HG02763 (cell line): Measurements from ENCODE around the gene GNAL.

Experiments used
- ATAC-seq: cut with Tn5 transposase; IDR thresholded peaks from one replicate; pipeline ENCODE4 v1.9.1; 2021; ENCODE audit warnings: mild to moderate bottlenecking, moderate library complexity; ENCODE audit not compliant: unreplicated experiment

GNAL gene

DNA sequence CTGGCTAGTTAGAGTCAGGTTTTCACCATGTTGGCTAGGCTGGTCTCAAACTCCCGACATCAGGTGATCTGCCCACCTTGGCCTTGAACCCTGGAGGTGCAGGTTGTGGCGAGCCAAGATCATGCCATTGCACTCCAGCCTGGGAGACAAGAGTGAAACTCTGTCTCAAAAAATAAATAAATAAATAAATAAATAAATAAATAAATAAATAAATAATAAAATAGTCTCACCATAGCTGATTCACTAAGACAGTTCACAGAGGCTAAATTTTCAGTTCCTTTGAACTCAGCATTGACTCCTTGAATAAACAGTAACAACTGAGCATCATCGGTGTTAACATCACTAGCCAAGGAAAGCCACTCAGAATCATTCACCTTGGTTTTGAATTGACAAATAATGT is 32.7 kb downstream of the GNAL start:
- no peak for ATAC-seq

DNA sequence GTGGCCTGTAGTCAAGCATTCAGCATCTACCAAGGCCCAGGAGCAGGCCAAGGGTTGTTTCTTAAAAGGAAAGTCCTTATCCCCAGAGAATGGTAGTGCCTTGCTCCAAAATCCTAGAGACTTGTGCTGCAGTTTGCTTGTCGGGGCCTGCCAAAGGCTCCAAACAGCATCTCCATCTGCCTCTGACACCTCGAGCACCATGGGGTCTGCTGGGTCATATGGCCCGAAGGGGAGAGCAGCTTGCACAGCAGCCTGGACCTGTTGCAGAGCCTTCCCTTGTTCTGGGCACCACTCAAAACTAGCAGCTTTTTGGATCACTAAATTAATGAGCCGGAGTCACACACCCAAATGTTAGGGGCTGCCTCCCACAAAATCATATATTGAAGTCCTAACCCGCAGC is 35.7 kb downstream of the GNAL start:
- ATAC-seq, result no peak

DNA sequence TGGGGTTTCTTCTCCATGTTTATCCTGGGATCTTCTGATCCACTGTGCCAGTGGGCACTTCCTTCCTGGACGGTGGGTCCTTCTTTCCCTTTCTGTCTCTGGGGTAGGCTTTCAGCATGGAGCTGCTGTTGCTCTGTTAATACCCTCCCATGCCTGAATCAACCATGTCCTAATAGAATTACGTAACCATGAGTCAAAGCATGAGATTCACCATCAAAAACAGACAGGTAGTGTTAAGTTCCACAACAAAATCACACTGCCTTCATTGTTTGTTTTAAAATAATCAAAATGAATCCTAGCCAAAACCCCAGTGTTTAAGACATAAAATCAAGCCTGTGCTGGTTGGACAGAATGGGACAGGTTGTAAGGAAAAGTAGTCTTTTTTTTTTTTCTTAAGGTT is 37.5 kb downstream of the GNAL start:
- ATAC-seq, result no peak

DNA sequence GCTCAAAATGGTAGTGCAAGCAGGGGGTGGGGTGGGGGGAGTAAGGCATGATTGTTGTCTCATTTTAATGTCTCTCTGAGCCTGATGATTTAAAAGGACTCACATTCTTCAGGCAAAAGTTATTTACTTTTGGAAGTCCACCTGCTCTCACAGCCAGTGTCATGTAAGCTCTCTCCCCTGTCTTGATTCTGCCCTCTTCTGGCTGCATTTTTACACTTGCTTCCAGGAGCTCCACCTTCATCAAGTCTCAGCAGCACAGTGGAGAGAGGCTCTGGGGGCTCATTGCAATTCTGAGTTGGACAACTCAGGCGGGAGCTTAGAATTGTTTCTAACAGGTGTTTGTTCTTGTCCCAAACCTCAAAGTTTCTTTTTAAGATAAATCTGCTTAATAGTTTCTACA is 39.2 kb downstream of the GNAL start:
- ATAC-seq, result no peak

DNA sequence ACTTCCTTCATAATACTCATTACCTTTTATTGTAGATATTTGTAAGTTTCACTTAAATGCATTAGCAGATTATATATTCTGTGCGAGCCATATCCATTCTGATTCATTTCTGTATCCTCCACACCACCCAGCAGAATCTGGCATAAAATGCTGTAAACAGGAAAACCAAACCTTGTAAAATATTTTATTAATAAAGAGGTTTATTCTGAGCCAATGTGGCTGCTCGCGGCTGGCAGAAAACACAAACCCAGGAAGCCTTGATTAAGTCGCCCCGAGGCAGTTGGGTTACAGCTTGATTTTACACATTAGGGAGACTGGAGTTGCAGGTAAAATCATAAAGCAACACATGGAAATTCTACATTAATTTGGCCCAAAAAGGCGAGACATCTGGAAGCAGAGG is 40.5 kb downstream of the GNAL start:
- ATAC-seq, result no peak

DNA sequence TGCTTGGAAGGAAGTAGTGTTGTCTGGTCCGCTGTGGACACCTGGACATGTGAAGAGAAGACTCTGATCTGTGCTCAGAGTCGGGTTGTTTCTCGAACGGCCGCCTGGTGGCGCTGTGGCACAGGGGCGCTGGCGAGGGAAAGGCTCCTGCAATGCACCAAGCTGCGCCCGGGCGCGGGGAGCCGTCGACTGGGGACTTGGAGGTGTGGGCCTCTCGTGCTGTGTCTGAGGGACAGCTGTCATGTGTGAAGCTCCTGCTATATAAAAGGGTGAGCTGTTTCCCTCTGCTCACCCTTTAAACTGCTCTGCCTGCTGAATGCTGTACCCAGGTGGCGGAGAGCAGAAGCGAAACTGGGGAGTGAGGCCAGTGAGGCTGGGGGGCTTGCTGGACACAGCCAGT is 44.0 kb downstream of the GNAL start:
- ATAC-seq, result no peak

DNA sequence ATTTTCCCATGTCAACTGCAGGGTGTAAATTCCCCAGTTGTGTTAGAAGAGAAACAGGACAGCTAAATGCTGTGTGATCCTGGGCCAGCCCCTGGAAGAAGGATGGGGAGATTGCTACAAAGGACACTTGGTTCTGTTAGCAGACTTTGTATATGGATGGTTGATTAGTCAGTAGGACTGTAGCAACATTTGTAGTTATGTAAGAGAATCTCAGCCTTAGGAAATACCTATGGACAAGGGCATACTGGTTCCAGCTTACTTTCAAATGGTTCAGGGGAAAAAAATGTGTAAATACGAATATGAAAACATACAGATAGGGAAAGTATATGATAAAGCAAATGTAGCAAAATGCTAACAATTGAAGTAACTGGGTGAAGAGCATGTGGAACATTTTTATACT is 47.6 kb downstream of the GNAL start:
- no peak for ATAC-seq

DNA sequence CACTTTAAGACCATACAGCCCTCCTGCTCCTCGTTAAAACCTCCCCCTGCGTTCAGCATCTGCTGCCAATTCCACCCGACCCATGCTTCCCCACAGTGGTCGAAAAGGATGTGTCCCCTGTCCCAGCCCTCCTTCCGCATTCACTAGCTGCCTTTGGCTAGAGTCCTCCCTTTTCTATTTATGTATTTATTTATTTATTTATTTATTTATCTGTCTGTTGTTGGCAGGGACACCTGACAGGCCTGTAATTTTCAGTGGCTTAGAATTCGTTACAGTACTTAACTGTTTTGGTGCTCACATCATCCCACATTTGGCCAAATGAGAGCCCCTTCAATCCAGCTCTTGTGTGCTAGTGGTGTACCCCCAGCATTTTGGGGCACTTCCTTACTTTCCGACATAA is 50.8 kb downstream of the GNAL start:
- no peak for ATAC-seq

DNA sequence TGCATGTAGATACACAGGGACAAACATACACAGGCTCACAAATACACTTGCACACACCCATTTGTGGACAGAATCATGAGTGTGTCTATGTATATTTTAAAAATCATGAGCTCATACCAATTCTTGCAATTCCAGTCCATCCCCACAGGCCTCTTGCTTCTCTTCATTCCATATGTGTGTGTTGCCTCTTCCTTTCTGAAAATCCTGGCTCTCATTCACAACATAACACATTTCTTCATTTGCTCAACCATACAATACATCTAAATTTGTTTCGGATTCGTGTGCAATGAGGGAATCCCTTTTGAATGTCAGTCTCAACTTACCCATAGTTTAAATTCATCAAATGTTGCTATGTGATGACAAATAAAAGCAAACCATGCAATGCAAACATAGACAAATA is 51.4 kb downstream of the GNAL start:
- no peak for ATAC-seq

DNA sequence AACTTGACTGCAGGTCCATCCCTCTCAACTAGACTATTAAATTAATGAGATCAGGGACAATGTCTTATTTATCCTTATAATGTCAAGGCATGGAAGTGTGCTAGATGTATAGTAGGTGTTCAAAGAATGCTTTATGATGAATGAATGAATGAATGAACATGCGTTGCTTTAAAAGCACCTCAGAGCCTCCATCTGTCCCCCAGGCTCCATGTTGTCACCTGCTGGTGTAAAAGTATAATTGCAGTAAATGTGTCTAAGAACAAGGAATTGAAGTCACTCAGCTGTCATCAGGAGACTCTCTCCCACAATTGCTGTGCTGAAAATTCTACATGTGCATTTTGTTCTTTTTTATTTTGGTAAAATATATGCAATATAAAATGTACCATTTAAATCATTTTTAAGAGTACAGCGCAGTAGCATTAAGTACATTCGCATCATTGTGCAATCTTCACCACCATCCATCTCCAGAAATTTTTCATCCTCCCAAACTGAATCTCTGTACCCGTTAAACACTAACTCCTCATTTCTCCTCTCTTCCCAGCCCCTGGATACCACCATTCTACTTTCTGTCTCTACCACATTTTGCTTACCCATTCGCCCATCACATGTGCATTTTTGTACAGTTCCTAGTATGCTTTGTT is 52.6 kb downstream of the GNAL start:
- no peak for ATAC-seq

DNA sequence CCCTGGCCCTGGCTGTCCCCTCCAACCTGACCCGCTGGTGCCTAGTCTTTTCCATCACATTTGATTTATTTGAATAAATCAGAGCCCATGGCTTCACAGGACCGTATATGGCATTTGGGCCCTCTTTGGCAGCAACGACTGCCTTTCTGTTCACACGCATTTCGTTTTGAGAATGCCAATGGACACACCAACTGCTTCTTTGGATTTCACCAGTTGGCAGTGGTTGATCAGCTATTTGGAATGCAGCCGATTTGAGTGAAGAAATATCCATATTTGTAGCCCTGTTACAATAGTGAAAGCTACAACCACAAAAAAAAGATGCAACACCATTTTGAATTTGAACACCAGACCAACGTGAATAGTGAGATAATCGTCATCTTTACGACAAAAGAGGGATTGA is 56.5 kb downstream of the GNAL start:
- ATAC-seq, result no peak

DNA sequence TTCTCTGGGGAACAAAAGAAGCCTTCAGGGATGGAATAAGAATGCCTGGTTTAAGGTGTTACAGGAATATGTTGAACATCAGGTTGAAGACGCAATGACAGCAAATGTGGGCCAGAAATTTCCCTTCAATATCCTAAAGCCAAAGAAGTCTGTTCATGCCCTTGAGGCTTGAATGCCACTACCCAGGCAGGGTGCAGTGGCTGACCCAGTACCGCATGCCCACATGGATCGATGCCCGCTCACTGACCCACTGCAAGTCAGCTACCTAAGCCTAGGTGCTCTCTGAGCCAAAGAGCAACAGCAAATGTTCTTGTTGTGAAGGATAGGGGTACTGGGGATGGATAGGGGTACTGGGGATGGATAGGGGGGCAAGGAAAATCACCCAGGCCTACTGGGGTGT is 58.2 kb downstream of the GNAL start:
- ATAC-seq, result no peak

DNA sequence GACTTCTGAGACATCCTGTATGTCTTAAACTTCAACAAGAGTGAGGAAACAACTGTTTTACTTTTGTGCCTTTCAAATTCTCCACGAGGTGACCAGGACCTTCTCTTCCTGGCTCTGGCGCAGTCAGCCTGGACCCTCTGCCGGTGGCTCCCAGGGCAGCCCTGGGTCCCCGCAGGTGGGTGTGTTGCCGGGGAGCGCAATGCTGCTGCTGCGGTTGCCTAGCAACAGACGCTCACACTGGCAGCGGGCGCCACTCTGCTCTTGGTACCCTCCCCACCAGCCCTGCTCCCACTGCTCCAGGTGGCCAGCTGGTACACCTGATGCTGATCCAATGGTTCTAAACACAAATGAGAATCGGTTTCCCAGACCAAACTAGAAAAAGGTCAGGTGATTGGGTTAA is 58.7 kb downstream of the GNAL start:
- no peak for ATAC-seq

DNA sequence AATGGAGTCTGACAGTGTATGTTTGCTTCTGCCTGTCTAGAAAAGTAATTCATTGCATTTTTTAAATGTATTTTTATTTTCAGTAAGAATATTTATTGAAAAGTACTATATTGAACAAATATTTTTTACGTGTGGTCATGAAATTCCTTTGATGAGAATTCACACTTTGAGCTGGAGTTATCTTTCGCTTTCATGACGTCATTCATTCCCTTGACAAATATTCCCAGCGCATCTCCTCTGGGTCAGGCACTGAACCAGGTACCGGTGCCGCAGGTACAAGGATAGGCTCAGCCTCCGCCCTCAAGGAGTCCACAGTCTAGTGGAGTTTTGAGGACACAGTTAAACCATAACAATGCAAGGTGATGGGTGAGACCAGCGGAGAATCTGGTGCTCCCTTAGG is 60.2 kb downstream of the GNAL start:
- ATAC-seq, result no peak

DNA sequence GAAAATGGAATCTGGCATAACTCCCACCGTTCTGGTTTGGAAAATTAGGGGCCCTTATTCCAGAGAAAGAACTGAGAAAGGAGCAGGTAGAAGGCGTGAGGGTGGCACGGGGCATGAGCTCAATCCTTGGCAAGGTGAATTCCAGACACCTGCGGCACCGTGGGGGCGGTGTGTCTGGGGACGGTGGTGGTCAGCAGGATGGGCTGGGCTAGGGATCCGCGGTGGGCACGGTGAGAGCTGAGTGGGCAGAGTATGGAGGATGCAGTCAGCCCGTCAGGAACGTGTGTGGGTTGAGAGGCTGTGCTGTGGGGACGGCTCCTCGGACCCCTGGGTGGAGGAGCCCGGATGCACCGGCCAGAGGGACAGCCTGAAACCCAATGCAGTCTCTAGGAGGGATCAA is 61.1 kb downstream of the GNAL start:
- no peak for ATAC-seq

DNA sequence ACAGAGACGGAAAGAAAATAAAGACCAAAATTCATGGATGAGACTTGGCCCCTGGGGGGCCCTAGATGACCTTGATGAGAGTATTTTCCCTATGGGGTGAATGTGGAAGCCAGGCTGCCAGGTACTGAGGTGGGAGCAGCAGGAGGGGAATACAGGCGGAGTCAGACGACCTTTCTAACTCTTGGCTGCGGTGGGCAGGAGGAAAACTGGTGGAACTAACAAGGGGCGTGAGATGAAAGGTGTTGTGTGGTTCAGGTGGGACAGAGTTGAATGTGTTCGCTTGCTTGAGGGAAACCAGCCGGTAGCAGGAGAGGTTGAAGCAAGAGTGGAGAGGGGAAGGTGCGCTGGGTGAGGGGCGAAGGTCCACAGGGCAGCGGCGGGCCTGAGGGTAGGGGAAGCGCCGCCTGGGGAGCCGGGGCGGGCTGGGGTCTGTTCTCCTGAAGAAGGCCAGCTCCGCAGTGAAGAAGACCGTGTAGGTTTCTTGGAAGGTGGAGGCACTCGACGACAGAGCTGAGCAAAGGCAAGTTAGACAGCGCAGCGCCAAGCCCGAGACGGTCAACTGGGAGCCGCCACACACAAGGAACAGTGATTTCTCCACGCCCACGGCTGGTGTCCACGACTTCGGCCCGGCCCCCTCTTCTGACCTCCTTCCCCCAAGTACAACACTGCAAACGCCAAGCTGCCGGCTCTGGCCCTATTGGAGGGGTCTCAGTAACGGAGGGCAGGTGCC is 61.7 kb downstream of the GNAL start:
- no peak for ATAC-seq

DNA sequence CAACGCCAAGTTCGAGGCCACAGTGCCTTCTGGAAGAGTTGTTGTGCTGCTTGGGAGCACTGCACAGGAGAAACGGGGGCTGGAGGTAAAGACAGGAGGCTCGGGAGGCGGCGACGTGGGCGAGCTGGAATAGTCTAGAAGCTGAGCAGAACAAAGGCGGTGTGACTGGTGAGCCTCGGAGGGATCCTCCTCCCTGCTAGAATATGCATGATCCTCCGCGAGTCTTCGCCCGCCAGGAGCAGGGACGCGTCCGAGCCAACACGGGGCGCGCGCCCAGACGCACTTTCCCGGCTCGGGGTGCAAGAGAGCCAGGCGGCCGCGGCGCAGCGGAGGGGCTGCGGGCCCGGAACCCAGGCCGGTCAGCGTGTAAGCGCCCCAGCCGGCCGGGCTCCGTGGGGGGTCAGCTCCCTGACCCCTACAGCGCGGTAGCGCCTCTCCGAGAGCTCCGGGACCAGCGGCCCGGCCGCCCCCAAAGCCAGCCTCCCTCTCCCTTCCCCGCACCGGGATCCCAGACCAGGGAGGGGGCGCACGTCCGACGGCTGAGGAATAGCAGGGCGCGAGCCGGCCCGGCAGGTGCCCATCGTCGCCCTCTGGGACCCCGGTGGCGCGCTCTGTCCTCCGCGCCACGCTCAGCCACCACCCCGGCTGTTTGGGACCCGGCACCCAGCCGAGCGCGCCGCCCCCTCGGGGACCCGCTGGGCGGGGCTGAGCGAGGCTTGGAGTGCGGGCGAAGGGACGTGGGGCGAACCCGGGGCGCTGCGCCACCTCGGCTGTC is 62.5 kb downstream of the GNAL start:
- ATAC-seq, result no peak

DNA sequence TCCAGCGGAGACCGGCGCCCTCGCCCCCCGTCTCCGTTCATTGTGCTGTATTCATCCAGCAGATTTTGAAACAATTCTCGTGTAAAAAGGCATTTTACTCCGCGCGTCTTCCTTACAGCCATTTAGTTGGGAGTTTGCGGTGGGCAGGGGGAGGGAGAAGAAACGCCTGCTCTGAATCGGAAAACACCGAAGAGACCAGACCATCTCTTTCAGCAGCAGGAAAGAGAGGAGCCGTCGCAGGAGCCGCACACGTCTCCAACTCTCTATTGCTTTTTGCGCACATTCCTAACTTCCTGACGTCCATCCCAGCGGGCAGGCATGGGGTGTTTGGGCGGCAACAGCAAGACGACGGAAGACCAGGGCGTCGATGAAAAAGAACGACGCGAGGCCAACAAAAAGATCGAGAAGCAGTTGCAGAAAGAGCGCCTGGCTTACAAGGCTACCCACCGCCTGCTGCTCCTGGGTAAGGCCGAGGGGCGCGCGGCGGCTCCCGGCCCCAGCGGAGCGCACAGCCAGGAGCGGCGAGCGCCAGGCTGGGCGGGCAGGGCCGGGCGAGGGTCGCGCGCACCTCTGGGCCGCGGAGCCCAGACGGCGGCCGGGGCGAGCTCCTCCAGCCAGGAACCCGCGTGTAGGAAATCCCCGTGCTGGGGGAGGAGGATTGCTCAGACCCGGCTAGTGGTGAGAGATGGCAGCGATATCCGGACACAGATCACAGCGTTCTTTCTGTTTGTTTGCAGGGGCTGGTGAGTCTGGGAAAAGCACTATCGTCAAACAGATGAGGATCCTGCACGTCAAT is 63.2 kb downstream of the GNAL start:
- no peak for ATAC-seq

DNA sequence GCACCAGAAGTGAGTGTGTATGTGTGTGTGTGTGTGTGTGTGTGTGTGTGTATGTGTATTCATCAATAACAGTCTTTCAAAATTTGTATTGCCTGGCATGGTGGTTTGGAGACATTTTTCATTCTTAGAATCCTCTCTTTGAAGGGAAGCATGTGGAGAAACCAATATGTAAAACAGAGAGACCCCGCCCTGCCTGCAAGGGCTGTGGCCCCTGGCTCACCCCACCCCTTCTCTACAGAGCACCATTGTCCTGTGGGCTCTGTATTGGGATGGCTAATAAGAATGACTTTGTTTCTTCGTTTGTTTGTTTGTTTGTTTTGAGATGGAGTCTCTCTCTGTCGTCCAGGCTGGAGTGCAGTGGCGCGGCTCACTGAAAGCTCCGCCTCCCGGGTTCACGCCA is 65.9 kb downstream of the GNAL start:
- no peak for ATAC-seq

DNA sequence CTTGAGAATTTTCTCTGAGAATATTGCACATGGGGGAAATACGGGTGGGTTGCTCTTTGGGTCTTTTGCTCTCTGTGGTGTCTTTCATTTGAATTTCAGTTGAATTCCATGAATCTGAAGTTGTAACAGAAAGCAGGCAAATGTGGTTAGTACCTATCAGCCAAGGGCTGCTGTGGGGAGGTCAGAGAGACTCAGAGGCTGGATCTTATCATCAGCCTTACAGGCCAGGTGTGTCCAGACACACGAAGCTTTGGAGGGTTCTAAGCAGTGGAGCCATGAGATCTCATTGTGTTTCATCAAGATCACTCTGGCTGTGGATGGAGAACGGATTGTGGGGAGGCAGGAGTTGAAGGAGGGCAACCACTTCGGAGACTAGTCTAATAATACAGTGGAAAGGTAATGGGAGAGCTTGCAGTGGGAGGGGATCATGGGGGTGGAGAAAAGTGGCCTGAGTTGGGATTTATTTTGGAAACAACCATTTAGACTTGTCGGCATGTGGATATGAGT is 68.1 kb downstream of the GNAL start:
- no peak for ATAC-seq

DNA sequence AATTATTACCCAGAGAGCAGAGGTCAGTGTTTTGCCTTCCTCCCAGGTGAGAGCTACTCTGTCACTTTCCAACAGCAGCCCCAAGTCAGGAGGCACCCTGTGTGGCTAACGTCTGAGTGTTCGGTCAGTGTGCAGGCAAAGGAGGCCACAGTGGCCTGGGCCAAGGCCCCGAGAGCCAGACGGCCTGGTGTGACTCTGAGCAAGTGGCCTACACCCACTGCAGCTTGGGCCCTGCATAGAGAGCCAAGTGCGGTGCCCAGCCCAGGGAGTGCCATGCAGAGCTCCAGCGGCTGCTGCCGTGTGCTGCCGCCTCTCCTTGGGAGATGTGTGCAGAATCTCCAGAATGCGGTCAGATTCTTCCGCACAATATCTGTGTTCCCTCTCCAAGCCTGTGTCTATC is 70.4 kb downstream of the GNAL start:
- ATAC-seq, result no peak
